ENCODE results near the gene SIGLECL1.

The SIGLECL1 gene

GRCh38 chr19:51296336-51297093, 45.6 kb downstream of the SIGLECL1 start:
- CTCF ChIA-PET = interaction anchor here (0.6 kb wide), 1 partner anchor 39 kb away, joined by 3 read pairs; no protein-coding TSS in a partner anchor
- DNase-seq = no peak
- no peaks in the 10 kb centered on the region for H3K4me1 Mint-ChIP-seq
- H3K4me3 Mint-ChIP-seq = no peak overlapping the region
- H3K27me3 Mint-ChIP-seq = peaks cover 32% of the 10 kb centered on the region
- no peaks in the 10 kb centered on the region for H3K36me3 Mint-ChIP-seq
- no peaks in the 10 kb centered on the region for H3K9me3 Mint-ChIP-seq
- H3K27ac Mint-ChIP-seq = no peak overlapping the region

GRCh38 chr19:51297406-51297805, 46.5 kb downstream of the SIGLECL1 start:
- Mint-ChIP-seq H3K36me3 (no peaks in the 10 kb centered on the region), H3K27me3 (peaks cover 33% of the 10 kb centered on the region), H3K27ac (no peak overlapping the region), H3K4me3 (no peak overlapping the region), H3K9me3 (no peaks in the 10 kb centered on the region), H3K4me1 (no peaks in the 10 kb centered on the region)
- CTCF ChIA-PET = interaction anchor here (0.6 kb wide), 1 partner anchor 40 kb away, joined by 3 read pairs; no protein-coding TSS in a partner anchor
- no peak for DNase-seq

GRCh38 chr19:51301266-51301665, 50.4 kb downstream of the SIGLECL1 start:
- peaks cover 2% of the 10 kb centered on the region for H3K9me3 Mint-ChIP-seq
- H3K27me3 Mint-ChIP-seq = peaks cover 16% of the 10 kb centered on the region
- H3K36me3 Mint-ChIP-seq = no peaks in the 10 kb centered on the region
- H3K4me3 Mint-ChIP-seq = no peak overlapping the region
- H3K4me1 Mint-ChIP-seq = no peaks in the 10 kb centered on the region
- H3K27ac Mint-ChIP-seq = no peak overlapping the region
- DNase-seq = no peak
- CTCF ChIA-PET = interaction anchor here (1.1 to 1.5 kb wide), 2 partner anchors 14 to 97 kb away, joined by 3 read pairs; no protein-coding TSS in a partner anchor

GRCh38 chr19:51305479-51305878, 54.6 kb downstream of the SIGLECL1 start:
- Mint-ChIP-seq H3K4me1 (no peaks in the 10 kb centered on the region), H3K4me3 (no peak overlapping the region)
- CTCF ChIA-PET = interaction anchor here (0.6 kb wide), 1 partner anchor 173 kb away, joined by 3 read pairs; the partner anchor contains the start of gene CEACAM18

GRCh38 chr19:51311351-51312257, 60.7 kb downstream of the SIGLECL1 start, which contains the start of gene IGLON5:
IGLON5 (plus strand) TSS chr19:51311644; CDS start chr19:51311848, 204 bp downstream.
- H3K27me3 Mint-ChIP-seq = peaks cover 50% of the 10 kb centered on the region
- no peak within 1 kb of the TSS for H3K4me3 Mint-ChIP-seq
- DNase-seq = no peak

More at GRCh38 chr19:51305479-51305878, 54.6 kb downstream of the SIGLECL1 start:
- Mint-ChIP-seq H3K9me3 (peaks cover 17% of the 10 kb centered on the region), H3K36me3 (no peaks in the 10 kb centered on the region), H3K27me3 (peaks cover 23% of the 10 kb centered on the region), H3K27ac (no peak overlapping the region)
- DNase-seq = no peak

GRCh38 chr19:51316688-51317087, 65.8 kb downstream of the SIGLECL1 start:
- Mint-ChIP-seq H3K4me1 (peaks cover 5% of the 10 kb centered on the region), H3K36me3 (no peaks in the 10 kb centered on the region), H3K27me3 (peaks cover 29% of the 10 kb centered on the region), H3K9me3 (no peaks in the 10 kb centered on the region), H3K4me3 (no peak overlapping the region), H3K27ac (no peak overlapping the region)
- CTCF ChIA-PET = no interaction called here
- DNase-seq = no peak

More at GRCh38 chr19:51311351-51312257, 60.7 kb downstream of the SIGLECL1 start, which contains the start of gene IGLON5:
- Mint-ChIP-seq H3K4me1 (peaks cover 5% of the 10 kb centered on the region), H3K27ac (no peak within 1 kb of the TSS), H3K9me3 (peaks cover 14% of the 10 kb centered on the region), H3K36me3 (no peaks in the 10 kb centered on the region)
- CTCF ChIA-PET = no interaction called here

GRCh38 chr19:51317376-51317775, 66.5 kb downstream of the SIGLECL1 start:
- no peaks in the 10 kb centered on the region for H3K36me3 Mint-ChIP-seq
- no peak for DNase-seq
- H3K9me3 Mint-ChIP-seq = no peaks in the 10 kb centered on the region
- H3K4me3 Mint-ChIP-seq = no peak overlapping the region
- H3K4me1 Mint-ChIP-seq = peaks cover 5% of the 10 kb centered on the region
- H3K27ac Mint-ChIP-seq = no peak overlapping the region
- peaks cover 26% of the 10 kb centered on the region for H3K27me3 Mint-ChIP-seq
- CTCF ChIA-PET = no interaction called here

- CTCF ChIA-PET = no interaction called here
- DNase-seq = no peak
- Mint-ChIP-seq H3K4me3 (no peak overlapping the region), H3K36me3 (no peaks in the 10 kb centered on the region), H3K9me3 (no peaks in the 10 kb centered on the region), H3K27me3 (peaks cover 26% of the 10 kb centered on the region), H3K4me1 (peaks cover 5% of the 10 kb centered on the region), H3K27ac (no peak overlapping the region)
Measured at GRCh38 chr19:51317968-51318367, 67.1 kb downstream of the SIGLECL1 start.
